Osteoblast (primary cell): Measurements from ENCODE around the gene ZFP36. TPM values are rescaled to one million over a fixed set of nuclear protein-coding genes. Genes with fewer than 3 reads are reported as not detected.
A peak's percentile ranks its signal among the peaks of the same experiment; 100 is the strongest.

Experiments
- DNase-seq: peaks from one replicate; pipeline ENCODE4 v3.0.0; 2011; ENCODE audit warnings: low spot score, mixed read lengths; ENCODE audit not compliant: insufficient read length; ENCODE audit errors: missing footprints
- H2AFZ ChIP-seq: 2 replicates; pipeline ENCODE4 v1.6.0; 2011; ENCODE audit warnings: mild to moderate bottlenecking, low read length
- H3K27ac ChIP-seq: 2 replicates; pipeline ENCODE4 v1.5.1; 2011; ENCODE audit warnings: mild to moderate bottlenecking, low read depth, low read length, moderate library complexity
- H3K27me3 ChIP-seq: 2 replicates; pipeline ENCODE4 v1.6.0; 2012; ENCODE audit warnings: mild to moderate bottlenecking, control low read depth, inconsistent platforms, low read length, moderate library complexity; ENCODE audit not compliant: insufficient read depth
- H3K36me3 ChIP-seq: 2 replicates; pipeline ENCODE4 v1.5.1; 2011; ENCODE audit warnings: mild to moderate bottlenecking, low read length, control low read depth, moderate library complexity; ENCODE audit not compliant: insufficient read depth
- H3K4me1 ChIP-seq: 2 replicates; pipeline ENCODE4 v1.5.1; 2011; ENCODE audit warnings: mild to moderate bottlenecking, low read length, control low read depth, moderate library complexity; ENCODE audit not compliant: insufficient read depth
- H3K4me2 ChIP-seq: 2 replicates; pipeline ENCODE4 v1.6.0; 2011; ENCODE audit warnings: mild to moderate bottlenecking, low read length; ENCODE audit not compliant: insufficient read depth
- H3K4me3 ChIP-seq: fragments of 200-600 bp; sonication (generic); 3 replicates; pipeline ENCODE4 v1.5.1; 2012; ENCODE audit warnings: mild to moderate bottlenecking, low read length, inconsistent platforms; ENCODE audit not compliant: insufficient read depth
- H3K79me2 ChIP-seq: 2 replicates; pipeline ENCODE4 v1.6.0; 2012; ENCODE audit warnings: mild to moderate bottlenecking, low read length, control low read depth, inconsistent platforms; ENCODE audit not compliant: insufficient read depth
- H3K9me3 ChIP-seq: 2 replicates; pipeline ENCODE4 v1.5.1; 2011; ENCODE audit warnings: low read depth, low read length, control low read depth
- H4K20me1 ChIP-seq: 2 replicates; pipeline ENCODE4 v1.6.0; 2012; ENCODE audit warnings: mild to moderate bottlenecking, low read length, control low read depth; ENCODE audit not compliant: insufficient read depth
- CTCF ChIP-seq: IDR thresholded peaks from 2 replicates; pipeline ENCODE4 v1.5.1; 2011; ENCODE audit warnings: mild to moderate bottlenecking, low read depth, low read length, moderate library complexity; ENCODE audit errors: extremely low read depth
- total RNA-seq: library from RNA; depleted of rRNA; stranded (reverse); fragments of >200 nt; gene quantifications from 2 replicates; pipeline ENCODE4 v1.2.3, GENCODE V29; 2012

ZFP36 gene
- total RNA-seq, 1 donor, result 6.5 TPM

- Histone ChIP-seq H2AFZ (no peak overlapping the region), H3K4me3 (peak overlapping the region; percentile 82), H3K4me2 (peak overlapping the region; percentile 88), H3K9me3 (no peaks in the 10 kb centered on the region), H3K27me3 (no peaks in the 10 kb centered on the region), H4K20me1 (no peaks in the 10 kb centered on the region), H3K27ac (peak overlapping the region; percentile 97), H3K4me1 (peaks cover 17% of the 10 kb centered on the region), H3K36me3 (peaks cover 56% of the 10 kb centered on the region), H3K79me2 (peaks cover 38% of the 10 kb centered on the region)
- DNase-seq, result peak; percentile 3
- TF ChIP-seq CTCF, result no peak
Measured at GRCh38 chr19:39389631-39390414, 16.8 kb upstream of the ZFP36 start.

GRCh38 chr19:39390451-39390750 lies 16.2 kb upstream of the ZFP36 start:
- H3K4me2 ChIP-seq, result peak overlapping the region; percentile 88
- peak overlapping the region; percentile 82 for H2AFZ ChIP-seq
- no peak for TF ChIP-seq CTCF
- no peaks in the 10 kb centered on the region for H3K27me3 ChIP-seq
- H3K9me3 ChIP-seq, result no peaks in the 10 kb centered on the region
- H3K36me3 ChIP-seq, result peaks cover 56% of the 10 kb centered on the region
- peak; percentile 76 for DNase-seq
- peak overlapping the region; percentile 82 for H3K4me3 ChIP-seq
- H3K79me2 ChIP-seq, result peaks cover 38% of the 10 kb centered on the region
- peaks cover 17% of the 10 kb centered on the region for H3K4me1 ChIP-seq
- peak overlapping the region; percentile 97 for H3K27ac ChIP-seq
- no peaks in the 10 kb centered on the region for H4K20me1 ChIP-seq

- Histone ChIP-seq H3K4me3 (peak within 1 kb of the TSS; percentile 82), H3K4me1 (peaks cover 17% of the 10 kb centered on the region), H3K79me2 (peaks cover 38% of the 10 kb centered on the region), H4K20me1 (no peaks in the 10 kb centered on the region), H3K27ac (peak within 1 kb of the TSS; percentile 97), H3K4me2 (peak within 1 kb of the TSS; percentile 88), H3K27me3 (no peaks in the 10 kb centered on the region), H3K36me3 (peaks cover 51% of the 10 kb centered on the region), H2AFZ (peak within 1 kb of the TSS; percentile 82), H3K9me3 (no peaks in the 10 kb centered on the region)
- no peak for TF ChIP-seq CTCF
- peak; percentile 100 for DNase-seq
Measured at GRCh38 chr19:39390751-39391437, 15.8 kb upstream of the ZFP36 start, which contains the start of the genes MED29 and PAF1. Gene MED29 (plus strand): TSS chr19:39391378. CDS start chr19:39391423, 45 bp downstream. Gene PAF1 (minus strand): TSS chr19:39391106. CDS start chr19:39390864, 242 bp downstream.
